Calu3 (cell line): ENCODE data around the gene KDSR. TPM values are rescaled to one million over a fixed set of nuclear protein-coding genes. Genes with fewer than 3 reads are reported as not detected.

ENCODE experiments used
- BruUV-seq: library from RNA; stranded (reverse); fragments of 400-500 nt; replicated peaks from 2 replicates; lab custom pipeline; 2021; lab: Mats Ljungman, UMichigan
- CTCF ChIA-PET: fragments of 300-600 bp; sonication (Branson Sonifier 250); formaldehyde crosslinking; loops from one replicate; lab custom pipeline; 2022; ENCODE audit warnings: antibody characterized with exemption; lab: Charles Lee
- DNase-seq: peaks from one replicate; pipeline ENCODE4 v3.0.0; 2022
- H3K27ac Mint-ChIP-seq: one replicate; pipeline ENCODE4 v1.8.0; 2022; ENCODE audit warnings: mixed read lengths; ENCODE audit not compliant: unreplicated experiment
- H3K27me3 Mint-ChIP-seq: one replicate; pipeline ENCODE4 v1.8.0; 2022; ENCODE audit warnings: mixed read lengths; ENCODE audit not compliant: unreplicated experiment
- H3K36me3 Mint-ChIP-seq: one replicate; pipeline ENCODE4 v1.8.0; 2022; ENCODE audit warnings: mild to moderate bottlenecking, moderate library complexity, mixed read lengths; ENCODE audit not compliant: insufficient read depth, unreplicated experiment
- H3K4me1 Mint-ChIP-seq: one replicate; pipeline ENCODE4 v1.8.0; 2022; ENCODE audit warnings: mild to moderate bottlenecking, low read depth, mixed read lengths; ENCODE audit not compliant: unreplicated experiment
- H3K4me3 Mint-ChIP-seq: one replicate; pipeline ENCODE4 v1.8.0; 2022; ENCODE audit warnings: mild to moderate bottlenecking, low read depth, moderate library complexity, mixed read lengths; ENCODE audit not compliant: unreplicated experiment
- H3K9me3 Mint-ChIP-seq: one replicate; pipeline ENCODE4 v1.8.0; 2022; ENCODE audit warnings: low read depth, mixed read lengths; ENCODE audit not compliant: unreplicated experiment
- CTCF ChIP-seq: fragments of 200-600 bp; IDR thresholded peaks from one replicate; pipeline ENCODE4 v1.8.0; 2022; ENCODE audit warnings: antibody characterized with exemption; ENCODE audit not compliant: unreplicated experiment
- intact Hi-C: fragments of 100-400 bp; cut with micrococcal nuclease; formaldehyde crosslinking; loops from one replicate; pipeline ENCODE4 v1.10.0; 2022; ENCODE audit not compliant: unreplicated experiment
- total RNA-seq: library from RNA; stranded (reverse); gene quantifications from 2 replicates; pipeline ENCODE4 v1.2.3, GENCODE V29; 2022

The KDSR gene
- total RNA-seq, 1 experiment from 2014 or later, result 53.3 TPM

GRCh38 chr18:63399300-63399699 lies 32.3 kb upstream of the KDSR start:
- DNase-seq, result no peak
- no peak overlapping the region for H3K4me3 Mint-ChIP-seq
- peaks cover 45% of the 10 kb centered on the region for H3K36me3 Mint-ChIP-seq
- no peak overlapping the region for H3K27ac Mint-ChIP-seq
- no peaks in the 10 kb centered on the region for H3K9me3 Mint-ChIP-seq
- BruUV-seq, result no TSS peak
- no peaks in the 10 kb centered on the region for H3K4me1 Mint-ChIP-seq
- CTCF ChIA-PET, result no interaction called here
- intact Hi-C loops, result no loop called here
- no peak for TF ChIP-seq CTCF
- H3K27me3 Mint-ChIP-seq, result no peaks in the 10 kb centered on the region

GRCh38 chr18:63397349-63397748 lies 30.3 kb upstream of the KDSR start:
- intact Hi-C loops, result no loop called here
- no peaks in the 10 kb centered on the region for H3K27me3 Mint-ChIP-seq
- no peaks in the 10 kb centered on the region for H3K4me1 Mint-ChIP-seq
- H3K27ac Mint-ChIP-seq, result no peak overlapping the region
- no peak for TF ChIP-seq CTCF
- no peak overlapping the region for H3K4me3 Mint-ChIP-seq
- no peaks in the 10 kb centered on the region for H3K9me3 Mint-ChIP-seq
- CTCF ChIA-PET, result no interaction called here
- peaks cover 47% of the 10 kb centered on the region for H3K36me3 Mint-ChIP-seq
- no TSS peak for BruUV-seq
- no peak for DNase-seq

GRCh38 chr18:63395503-63395902 lies 28.5 kb upstream of the KDSR start:
- intact Hi-C loops, result no loop called here
- Mint-ChIP-seq H3K4me3 (no peak overlapping the region), H3K36me3 (peaks cover 54% of the 10 kb centered on the region), H3K27me3 (no peaks in the 10 kb centered on the region), H3K4me1 (no peaks in the 10 kb centered on the region), H3K9me3 (no peaks in the 10 kb centered on the region), H3K27ac (no peak overlapping the region)
- TF ChIP-seq CTCF, result no peak
- CTCF ChIA-PET, result interaction anchor here (0.6 kb wide), 1 partner anchor 332 kb away, joined by 5 read pairs; no protein-coding TSS in a partner anchor
- no peak for DNase-seq
- no TSS peak for BruUV-seq

- CTCF ChIA-PET, result interaction anchor here (0.6 kb wide), 1 partner anchor 332 kb away, joined by 5 read pairs; no protein-coding TSS in a partner anchor
- intact Hi-C loops, result no loop called here
- TF ChIP-seq CTCF, result no peak
- Mint-ChIP-seq H3K27ac (no peak overlapping the region), H3K27me3 (no peaks in the 10 kb centered on the region), H3K4me3 (no peak overlapping the region), H3K4me1 (no peaks in the 10 kb centered on the region), H3K36me3 (peaks cover 49% of the 10 kb centered on the region), H3K9me3 (no peaks in the 10 kb centered on the region)
- BruUV-seq, result no TSS peak
- DNase-seq, result no peak
Observed at GRCh38 chr18:63394954-63395353, 27.9 kb upstream of the KDSR start.
